NCI-H446 (cell line): ENCODE data around the gene NTSR1.

ENCODE experiments used
- DNase-seq, 2 experiments: peaks; one replicate each; lab custom pipeline; 2025; lab: John Stamatoyannopoulos, UW

The NTSR1 gene

DNA sequence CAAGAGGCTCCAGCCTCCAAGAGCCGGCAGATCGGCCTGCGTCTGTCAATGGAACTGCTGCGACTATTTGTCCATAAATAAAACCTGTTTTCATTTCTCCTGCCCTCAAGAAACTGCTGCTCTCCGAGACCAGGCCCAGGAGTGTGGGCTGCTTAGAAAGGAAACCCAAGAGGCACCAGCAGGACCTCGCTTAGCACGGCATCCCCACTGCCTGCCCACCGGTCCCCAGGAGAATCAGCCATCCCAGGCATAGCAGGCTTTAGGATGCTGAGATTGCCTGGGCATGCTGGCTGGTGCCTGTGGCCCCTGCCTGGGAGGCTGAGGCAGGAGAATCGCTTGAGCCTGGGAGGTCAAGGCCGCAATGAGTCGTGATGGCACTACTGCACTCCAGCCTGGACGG lies 17.6 kb downstream of the NTSR1 start:
- DNase-seq = no peak

DNA sequence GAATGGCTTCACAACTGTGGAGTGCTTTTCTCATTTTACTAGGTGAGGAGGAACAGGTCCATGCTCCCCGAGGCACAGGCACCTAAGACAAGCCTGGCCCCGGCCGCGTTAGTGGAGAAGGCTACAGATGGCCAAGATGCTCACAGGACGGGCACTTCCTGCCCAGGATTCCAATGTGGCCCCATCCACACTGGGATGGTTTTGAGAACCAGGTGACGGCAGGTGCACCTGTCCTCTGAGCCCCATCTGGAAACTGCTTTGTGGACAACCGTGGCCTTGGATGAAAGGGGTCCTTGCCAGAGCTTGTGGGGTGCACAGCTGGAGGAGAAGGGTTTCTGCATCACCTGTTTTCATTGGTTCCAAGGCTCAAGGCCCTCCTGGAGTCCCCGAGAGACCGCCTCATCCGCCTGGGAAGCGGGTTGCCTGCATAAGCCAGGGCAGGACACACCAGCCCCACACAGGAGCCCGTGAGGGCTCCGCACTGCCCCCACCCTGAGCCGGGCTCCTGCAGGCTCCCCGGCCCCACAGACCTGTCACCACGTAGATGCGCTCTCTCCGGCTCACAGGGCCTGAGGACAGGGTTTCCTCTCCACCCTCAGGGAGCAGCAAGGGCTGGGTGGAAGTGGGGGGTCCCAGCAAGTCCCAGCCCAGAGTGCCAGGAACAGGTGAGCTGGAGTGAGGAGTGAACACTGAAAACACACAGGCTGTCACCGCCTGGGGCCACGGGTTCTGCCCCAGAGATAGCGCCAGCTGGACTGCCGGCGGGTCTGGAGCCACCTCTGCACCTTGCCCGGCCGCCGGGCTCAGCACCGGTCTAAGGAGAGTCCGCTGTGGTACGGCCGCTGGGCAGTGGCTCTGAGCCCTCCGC lies 18.3 kb downstream of the NTSR1 start:
- DNase-seq = no peak

DNA sequence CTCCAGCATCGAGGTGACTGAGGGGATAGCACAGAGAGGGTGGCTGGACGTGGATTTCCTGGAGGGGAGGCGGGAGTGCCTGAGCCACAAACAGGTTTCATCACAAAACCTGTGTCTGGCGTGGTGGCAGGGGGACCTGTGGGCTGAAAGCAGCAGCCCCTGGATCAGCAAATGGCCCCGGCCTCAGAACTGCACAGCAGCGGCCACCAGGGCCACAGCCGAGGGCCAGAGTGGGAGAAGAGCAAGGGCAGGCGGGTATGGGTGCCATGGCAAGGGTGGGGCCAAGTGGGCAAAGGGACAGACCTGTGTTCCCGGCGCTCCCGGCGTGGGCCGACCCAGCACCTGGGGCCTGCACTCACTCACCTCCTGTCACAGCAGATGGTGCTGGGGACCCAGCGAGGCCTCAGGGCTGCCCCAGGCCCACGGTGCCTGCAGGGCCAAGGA lies 19.0 kb downstream of the NTSR1 start:
- DNase-seq = no peak

DNA sequence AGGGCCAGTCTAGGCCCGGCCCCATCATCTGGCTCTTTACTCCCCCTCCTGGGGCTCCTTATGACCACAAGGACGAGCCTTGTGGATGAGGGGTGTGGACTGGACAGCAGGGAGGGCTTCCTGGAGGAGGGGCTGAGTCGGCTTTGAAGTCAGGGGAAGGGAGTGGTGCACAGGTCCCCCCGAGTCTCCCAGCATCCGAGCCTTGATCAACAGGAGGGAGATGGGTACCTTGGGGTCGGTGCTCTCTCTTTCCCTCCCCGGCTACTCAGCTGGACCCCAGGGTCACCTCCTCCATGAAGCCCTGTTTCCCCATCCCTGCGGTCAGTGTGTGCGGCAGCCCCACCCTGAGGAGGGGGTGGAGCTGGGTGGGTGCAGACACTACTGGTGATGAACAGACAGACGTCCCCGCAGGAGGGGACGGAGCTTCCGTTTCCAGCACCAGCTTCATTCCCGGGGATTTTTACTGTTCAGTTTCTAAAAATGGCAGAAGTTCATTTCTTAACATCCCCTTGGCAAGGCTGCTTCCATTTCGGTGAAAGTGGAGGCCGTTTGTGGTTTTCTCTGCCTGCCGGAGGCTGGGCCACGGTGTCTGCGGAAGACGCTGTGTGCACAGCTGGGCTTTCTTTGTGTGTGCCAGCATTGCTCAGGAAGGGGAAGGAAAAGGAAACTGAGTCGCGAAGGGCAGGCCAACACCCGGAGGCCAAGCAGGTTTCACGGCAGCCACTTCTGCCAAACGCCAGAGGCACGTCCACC lies 19.6 kb downstream of the NTSR1 start:
- DNase-seq = no peak

DNA sequence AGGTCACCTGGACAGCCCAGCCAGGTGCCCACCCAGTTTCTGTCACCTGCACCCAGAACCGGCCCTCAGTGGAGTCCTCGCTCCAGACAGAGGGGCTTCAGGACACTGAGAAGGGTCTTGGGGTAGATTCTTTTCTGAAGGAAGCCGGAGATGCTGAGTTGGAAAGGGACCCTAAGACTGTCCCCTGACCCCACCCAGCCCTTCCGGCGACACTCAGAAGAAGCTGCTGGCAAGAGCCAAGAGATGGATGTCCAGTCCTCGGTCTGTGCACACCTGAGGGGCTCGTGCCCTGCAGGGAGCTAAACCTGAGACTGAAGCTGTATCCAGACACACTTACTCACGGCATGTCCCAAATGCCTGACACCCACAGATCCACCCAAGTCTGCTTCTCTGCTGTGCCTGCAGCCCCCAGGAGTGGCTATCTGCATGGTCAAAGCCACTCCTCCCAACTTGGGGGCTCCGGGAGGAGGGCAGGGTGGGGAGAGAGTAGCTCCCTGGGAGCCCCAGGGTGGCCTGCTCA lies 20.2 kb downstream of the NTSR1 start:
- no peak for DNase-seq

DNA sequence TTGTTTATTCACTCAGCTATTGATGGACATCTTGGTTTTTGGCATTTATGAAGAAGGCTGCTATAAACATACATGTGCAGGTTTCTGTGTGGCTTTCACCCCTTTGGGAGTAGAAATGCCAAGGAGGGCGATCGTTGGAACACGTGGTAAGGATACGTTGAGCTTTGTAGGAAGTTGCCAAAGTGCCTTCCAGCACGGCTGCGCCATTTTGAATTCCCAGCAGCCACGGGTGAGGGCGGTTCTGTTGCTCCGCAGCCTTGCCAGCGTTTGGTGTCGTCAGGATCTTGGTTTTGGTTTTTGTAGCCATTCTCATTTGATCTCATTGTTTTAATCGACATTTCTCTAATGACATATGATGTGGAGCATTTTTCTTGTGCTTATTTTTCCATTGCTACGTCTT lies 21.8 kb downstream of the NTSR1 start:
- DNase-seq = no peak

DNA sequence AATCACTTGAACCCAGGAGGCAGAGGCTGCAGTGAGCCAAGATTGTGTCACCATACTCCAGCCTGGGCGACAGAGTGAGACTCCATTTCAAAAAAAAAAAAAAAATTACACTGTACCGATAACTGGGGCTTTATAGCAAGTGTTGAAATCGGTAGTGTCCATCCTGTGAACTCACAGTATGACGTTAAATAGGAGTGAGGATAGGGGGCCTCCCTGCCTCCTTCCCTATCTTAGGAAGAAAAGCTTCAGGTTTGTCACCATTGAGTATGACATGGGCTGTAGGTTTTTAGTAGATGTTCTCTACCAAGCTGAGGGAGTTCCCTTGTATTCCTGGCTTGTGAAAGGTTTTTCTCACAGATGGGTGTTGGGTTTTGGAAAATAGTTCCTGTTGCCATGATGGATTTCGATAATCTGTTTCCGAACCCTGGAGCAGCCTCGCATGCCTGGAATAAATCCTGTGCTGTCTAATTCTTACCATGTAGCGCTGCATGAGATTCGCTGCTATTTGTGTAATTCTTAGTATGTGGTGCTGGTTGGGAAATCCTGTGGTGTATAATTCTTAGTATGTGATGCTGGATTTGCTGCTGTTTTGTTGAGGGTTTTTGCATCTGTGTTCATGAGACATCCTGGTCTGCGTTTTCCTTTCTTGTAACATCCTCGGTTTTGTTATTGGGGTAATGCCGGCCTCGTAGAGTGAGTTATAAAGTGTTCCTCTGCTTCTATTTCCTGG lies 23.6 kb downstream of the NTSR1 start:
- DNase-seq = no peak

DNA sequence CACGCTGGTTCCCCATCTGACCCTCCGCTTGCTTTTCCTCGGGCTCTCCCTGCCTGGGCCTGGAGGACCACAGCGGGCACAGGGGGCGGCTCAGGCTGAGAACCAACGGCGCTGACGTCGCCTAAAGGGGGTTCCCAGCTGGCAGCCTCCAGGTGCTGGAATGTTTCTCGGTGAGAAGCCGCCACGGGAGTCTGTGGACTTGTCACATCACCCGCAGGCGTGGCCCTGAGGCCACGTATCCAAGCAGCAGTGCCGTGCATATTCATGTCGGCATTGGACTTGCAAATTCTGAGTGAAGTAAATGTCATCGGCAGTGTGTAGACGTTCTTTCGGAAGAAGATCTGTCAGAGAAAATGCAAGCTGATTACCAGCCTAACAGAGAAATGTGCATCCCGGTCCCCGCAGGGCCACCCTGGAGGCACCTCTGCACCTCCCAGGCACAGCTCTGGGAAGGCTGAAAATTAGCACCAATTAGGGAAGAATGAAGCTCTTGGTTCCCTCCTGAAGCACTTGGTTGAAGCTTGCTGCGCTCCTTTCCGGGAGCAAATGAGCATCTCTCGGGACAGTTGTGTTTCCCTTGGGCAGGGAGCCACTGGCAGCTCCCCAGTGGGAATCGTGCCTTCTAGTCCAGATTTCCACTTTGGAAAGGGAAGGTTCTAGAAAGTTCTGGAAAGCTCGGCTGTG lies 24.3 kb downstream of the NTSR1 start:
- DNase-seq = no peak

DNA sequence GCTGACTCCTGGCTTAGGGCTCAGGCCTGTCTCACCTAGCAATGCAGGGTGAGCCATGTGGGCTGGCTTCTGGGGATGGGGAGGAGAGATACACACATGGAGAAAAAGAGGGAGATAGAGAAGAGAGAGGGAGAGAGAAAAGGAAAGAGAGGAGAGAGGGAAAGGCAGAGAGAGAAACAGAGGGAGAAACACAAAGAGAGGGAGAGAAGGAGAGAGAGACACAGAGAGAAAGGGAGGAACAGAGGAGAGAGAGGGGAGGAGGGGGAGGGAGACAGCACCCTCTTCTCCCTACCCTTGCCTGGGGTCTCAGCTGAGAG lies 24.8 kb downstream of the NTSR1 start:
- DNase-seq = no peak

DNA sequence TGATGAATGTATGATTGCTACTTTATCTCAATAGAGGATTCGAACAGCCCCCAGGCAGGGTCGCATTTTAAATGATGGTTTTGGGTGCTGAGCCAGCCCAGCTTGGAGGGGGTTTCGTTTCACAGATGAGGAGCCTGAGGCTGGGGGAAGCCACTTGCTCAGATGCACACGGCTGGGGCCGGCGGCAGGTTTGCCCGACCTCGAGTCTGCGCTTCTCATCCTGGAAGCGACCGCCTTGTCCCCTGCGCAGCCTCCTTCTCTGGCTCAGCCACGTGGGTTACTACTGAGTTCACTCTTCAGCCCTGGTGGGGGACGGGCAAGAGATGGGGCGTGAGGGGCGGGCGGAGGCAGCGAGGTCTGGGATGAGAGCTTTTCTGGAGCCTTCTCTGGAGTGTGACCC lies 25.3 kb downstream of the NTSR1 start:
- DNase-seq = no peak

DNA sequence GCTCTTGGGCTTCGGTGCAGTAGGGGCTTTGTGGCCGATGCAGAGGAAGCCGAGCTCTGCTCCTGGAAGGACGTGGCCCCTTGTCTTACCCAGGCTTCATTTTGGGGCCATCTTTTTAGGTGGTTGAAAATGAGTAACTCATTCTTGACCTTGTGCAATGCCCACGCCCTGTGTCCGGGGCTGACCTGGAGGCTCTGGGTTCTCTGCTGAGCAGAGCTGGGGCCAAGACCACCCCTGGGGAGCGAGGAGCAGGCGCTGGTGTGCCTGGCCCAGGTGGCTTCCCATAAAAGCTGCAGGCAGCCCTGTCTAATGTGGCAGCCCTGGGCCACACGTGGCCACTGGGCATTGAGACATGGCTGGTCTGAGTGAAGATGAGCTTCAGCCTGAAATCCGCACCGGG lies 25.7 kb downstream of the NTSR1 start:
- no peak for DNase-seq

DNA sequence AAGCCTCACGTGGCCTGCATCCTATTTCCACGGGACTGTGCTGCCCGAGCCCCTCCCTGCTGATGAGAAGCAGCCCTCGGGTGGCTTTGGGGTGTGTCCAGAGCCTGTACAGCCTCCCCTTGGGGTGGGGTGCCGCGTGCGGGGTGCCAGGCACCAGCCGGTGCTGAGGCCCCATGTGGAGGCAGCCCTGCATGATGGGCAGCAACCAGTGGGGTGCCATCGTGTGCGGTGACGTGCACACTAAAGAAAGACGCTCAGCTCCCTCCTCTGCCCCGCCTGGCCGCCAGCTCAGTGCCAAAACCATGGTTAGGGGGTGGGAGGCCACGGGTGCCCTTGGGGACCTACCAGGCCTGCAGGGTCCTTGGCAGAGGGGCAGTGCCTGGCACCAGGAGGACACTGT lies 26.2 kb downstream of the NTSR1 start:
- DNase-seq = no peak

DNA sequence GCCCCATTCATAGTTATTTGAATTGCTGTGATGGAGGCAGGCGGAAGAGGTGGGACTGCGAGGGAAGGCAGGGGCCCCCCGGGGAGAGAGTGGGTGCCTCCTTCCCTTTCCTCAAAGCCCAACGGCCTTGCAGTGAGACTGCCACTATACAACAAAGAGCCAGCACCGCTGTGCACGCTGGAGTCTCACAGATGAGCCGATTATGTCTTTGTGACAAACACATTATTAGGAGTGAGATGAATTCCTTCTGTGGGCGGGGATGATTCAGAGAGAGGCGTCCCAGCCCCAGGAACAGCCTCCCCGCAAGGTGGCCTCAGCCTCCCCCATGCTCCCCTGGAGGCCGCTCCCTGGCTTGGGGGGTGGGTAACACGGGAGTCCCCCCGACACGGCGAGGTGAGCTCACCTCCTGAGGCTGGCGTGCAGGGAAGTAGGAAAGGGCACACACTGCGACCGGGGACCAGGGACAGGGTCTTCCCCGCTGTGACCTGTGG lies 26.7 kb downstream of the NTSR1 start:
- no peak for DNase-seq

DNA sequence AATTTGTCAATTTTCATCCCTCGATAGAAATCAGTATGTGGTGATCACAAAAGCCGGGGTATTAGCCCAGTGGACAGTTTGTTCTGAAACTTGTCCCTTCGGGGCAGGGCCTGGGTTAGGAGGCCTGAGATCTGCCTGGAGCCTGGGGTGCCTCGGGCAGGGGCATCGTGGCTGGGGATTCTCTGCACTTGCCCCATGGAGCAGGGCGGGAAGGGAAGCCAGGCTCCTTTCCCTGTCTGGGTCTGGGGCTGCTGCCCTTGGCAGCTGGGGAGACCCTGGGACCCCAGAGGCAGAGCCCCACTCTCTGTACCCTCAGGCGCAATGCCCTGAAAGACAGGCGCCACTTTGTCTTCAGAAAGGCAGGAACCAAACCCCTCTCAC lies 27.4 kb downstream of the NTSR1 start:
- DNase-seq = no peak

DNA sequence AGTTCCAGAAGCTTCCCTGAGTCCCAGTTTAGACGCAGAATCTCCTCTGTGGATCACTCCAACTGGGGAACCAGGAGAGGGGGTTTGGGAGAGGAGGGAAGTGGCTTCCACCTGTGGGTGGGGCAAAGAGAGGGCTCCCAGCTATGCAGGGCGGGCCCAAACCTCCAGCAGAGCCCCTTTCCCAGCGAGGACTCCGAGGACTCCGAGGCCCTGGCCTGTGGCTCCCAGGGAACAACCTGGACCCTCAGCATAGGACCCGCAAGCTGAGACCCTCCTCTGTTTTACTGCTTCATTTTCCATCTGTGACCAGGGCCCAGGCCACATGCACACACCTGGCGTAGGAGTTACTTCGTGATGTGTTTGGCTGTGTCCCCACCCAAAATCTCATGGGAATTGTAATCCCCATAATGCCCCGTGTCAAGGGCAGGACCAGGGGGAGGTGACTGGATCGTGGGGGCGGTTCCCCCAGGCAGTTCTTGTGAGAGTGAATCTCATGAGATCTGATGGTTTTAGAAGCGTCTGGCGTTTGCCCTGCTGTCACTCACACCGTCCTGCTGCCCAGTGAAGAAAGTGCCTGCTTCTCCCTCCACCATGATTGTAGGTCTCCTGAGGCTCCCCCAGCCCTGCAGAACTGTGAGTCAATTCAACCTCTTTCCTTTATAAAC lies 27.9 kb downstream of the NTSR1 start:
- DNase-seq = no peak

DNA sequence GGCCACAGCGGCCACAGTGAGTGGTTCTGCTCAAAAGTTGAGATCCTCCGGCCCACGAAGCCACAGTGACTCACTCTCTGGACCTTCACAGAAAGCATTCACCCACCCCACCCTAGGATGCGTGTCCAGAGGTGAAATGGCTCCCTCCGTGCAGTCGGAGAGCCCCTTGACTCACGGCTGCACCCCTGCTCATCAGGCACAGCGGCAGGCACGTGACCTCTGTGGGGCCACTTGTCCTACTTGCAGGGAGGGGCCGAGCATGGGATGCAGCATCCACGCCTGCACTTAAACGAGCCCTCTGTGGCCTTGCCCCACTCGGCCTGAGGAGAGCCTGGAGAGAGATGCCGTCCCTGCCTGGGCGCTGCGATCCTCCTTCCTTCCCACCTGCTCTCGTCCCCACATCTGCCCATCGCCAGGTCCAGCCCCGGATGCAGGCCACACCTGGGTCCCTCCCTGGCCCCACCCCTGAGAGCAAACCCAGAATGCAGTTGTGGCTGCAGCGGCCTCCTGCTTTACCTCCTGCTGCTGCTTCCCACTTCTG lies 28.7 kb downstream of the NTSR1 start:
- no peak for DNase-seq

DNA sequence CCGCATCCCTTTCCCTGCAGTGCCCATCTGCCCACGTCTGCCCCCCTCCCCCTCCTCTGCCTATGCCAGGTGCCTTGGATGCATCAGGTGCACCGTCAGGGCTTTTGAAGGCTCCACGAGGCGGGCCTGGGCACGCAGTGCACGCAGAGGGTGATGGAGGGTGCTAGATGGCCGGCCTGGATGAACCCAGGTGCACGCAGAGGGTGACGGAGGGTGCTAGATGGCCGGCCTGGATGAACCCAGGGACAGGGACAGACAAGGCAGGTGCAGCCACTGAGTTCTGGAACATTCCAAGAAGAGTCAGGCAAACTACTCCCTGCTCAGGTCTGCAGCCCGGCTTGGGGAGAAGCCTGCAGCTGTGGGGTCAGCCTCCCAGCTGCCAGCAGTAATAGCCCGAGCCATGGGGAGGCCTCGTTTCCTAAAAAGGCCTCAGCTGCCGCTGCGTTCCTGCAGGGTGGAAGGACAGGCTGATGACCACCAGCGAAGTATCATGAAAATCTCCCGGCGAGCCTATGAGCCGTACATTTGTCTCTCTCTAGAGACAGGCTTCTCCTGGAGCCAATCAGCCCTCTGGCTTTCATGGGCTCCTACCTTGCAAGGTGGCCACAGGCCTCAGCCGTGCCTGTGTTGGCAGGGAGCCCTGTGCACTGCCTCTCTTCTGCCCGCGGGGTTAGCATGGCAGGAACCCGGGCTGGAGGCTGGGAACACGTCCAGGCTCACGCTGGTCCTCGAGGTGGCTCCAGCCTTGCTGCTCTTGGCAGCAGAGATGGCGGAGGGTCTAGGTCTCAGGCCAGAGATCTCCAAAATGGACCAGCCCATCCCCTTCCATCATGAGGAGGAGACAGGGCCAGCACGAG lies 29.6 kb downstream of the NTSR1 start:
- DNase-seq = no peak

DNA sequence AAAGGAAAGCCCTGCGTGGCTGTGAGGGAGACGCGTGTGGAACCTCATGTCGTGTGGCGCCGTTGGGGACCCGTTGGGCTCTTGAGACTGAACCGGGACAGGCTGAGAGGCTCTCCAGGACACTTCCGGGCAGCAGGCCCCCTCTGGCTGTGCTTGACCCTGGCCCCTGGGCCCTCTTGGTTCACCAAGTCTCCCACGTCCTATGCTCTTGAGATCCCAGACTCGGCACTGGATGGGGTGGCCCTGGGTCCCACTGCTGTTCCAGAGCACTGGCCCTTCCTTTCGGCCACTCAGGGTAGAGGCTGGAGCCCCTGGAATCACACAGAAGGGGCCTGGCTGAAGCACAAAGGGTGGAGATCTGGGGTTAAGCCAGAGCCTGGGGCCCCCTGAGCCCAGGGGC lies 30.4 kb downstream of the NTSR1 start:
- DNase-seq = no peak

DNA sequence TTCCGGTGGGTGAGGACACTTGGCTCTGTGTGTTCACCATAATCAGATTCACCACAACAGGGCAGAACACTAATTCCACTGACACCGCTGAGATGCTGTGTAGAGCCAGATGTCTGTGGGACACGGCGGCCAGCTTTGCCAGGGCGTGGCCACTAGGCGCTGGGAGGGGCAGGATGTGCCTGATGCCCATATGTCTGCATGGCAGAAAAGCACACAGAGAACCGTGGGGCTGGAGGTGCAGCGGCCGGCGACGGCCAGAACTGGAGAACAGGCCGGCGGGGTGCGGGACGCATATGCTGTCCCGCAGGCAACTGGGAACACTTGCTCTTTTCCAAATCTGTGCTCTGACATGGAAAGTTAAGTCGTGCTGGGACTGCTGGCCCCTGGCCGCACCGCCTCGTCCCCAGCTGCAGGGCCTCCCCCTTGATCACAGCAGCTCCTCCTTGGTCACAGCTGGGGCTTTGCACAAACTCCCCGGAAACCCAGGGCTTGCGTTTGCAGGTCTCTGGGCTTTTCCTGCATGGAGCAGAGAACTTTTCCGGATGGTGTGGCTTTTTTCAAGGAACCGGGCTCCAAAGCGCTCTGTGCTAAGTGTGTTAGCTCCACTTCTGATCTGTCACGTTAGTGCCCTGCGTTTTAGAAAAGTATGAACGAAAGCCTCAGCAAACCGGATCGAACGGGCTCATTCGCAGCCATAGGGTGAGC lies 31.1 kb downstream of the NTSR1 start:
- no peak for DNase-seq
